Measurements from ENCODE around the gene MLN. TPM values are rescaled to one million over a fixed set of nuclear protein-coding genes. Genes with fewer than 3 reads are reported as not detected.

Gene MLN
- polyA plus RNA-seq, 1 of the 3 experiments (the other 2 are of a cell fraction) = not detected

- H3K79me2 ChIP-seq (ENCODE audit: insufficient read depth) = no peaks in the 10 kb centered on the region
- no peaks in the 10 kb centered on the region for H3K27me3 ChIP-seq (ENCODE audit: insufficient read depth)
- no peak overlapping the region for H3K4me3 ChIP-seq (ENCODE audit: low read depth in 2 of 2, low read length in 1 of 2)
- 89% methylated on average over 11 of the region's 15 CpGs for WGBS (ENCODE audit: low lambda C conversion rate)
- ChIA-PET POLR2A (no interaction called here), CTCF (interaction anchor here (0.6 to 9.2 kb wide), 9 partner anchors 8 to 1839 kb away, joined by 3 to 116 read pairs (median 4); no protein-coding TSS in a partner anchor)
- H2AFZ ChIP-seq (ENCODE audit: low read depth) = no peak overlapping the region
- TF ChIP-seq EP300 (IDR thresholded peaks at IDR 0.05; ENCODE audit: borderline replicate concordance in 1 of 2, low read depth in 1 of 2, low read length in 1 of 2) = no peak
- TF ChIP-seq FOSL2 (IDR thresholded peaks at IDR 0.05; ENCODE audit: borderline replicate concordance, low read depth) = no peak
- TF ChIP-seq TCF12 (IDR thresholded peaks at IDR 0.05) = no peak
- no peak for TF ChIP-seq MEF2A (IDR thresholded peaks at IDR 0.05; ENCODE audit: borderline replicate concordance, low read depth)
- TF ChIP-seq PBX3 (IDR thresholded peaks at IDR 0.05) = no peak
- no peak for TF ChIP-seq RFX5 (IDR thresholded peaks at IDR 0.05; ENCODE audit: low read length)
- TF ChIP-seq CTCF (IDR thresholded peaks at IDR 0.05) = no peak
- no peak for TF ChIP-seq RAD21 (IDR thresholded peaks at IDR 0.05; ENCODE audit: low read length)
- TF ChIP-seq SMC3 (IDR thresholded peaks at IDR 0.05; ENCODE audit: low read depth, low read length) = no peak
- no peak for TF ChIP-seq RCOR1 (IDR thresholded peaks at IDR 0.05; ENCODE audit: low read length)
- TF ChIP-seq REST (IDR thresholded peaks at IDR 0.05; ENCODE audit: low read depth, low read length) = no peak
- TF ChIP-seq USF1 (IDR thresholded peaks at IDR 0.05; ENCODE audit: borderline replicate concordance, low read depth) = no peak
- no peak for TF ChIP-seq MAX (IDR thresholded peaks at IDR 0.05; ENCODE audit: low read depth)
- no peak overlapping the region for H3K27ac ChIP-seq (ENCODE audit: low read depth in 2 of 2, low read length in 1 of 2)
- DNase-seq = no peak
- no peaks in the 10 kb centered on the region for H3F3A ChIP-seq (replicated peaks; ENCODE audit: insufficient read depth)
- H3K4me1 ChIP-seq (ENCODE audit: control insufficient read depth in 1 of 2, insufficient read depth in 2 of 2, low read depth in 1 of 2, low read length in 1 of 2) = peaks cover 0 to 21% of the 10 kb centered on the region in 2 experiments; a peak in 1 of 4 replicates
- H3K9me2 ChIP-seq = no peaks in the 10 kb centered on the region
- H3K9me3 ChIP-seq = no peaks in the 10 kb centered on the region
- no peak overlapping the region for H3K4me2 ChIP-seq
- no peak overlapping the region for H3K9ac ChIP-seq
- no peaks in the 10 kb centered on the region for H4K20me1 ChIP-seq (ENCODE audit: insufficient read depth)
- no peaks in the 10 kb centered on the region for H3K36me3 ChIP-seq (replicated peaks in 1 of 2; ENCODE audit: control insufficient read depth in 1 of 2, insufficient read depth in 2 of 2, low read length in 1 of 2)
Measured at GRCh38 chr6:33751771-33752645, 51.8 kb downstream of the MLN start.

Data from SK-N-SH (cell line).